HG02623 (cell line): Measurements from ENCODE around the gene OR6X1.

ENCODE experiments used
- ATAC-seq: cut with Tn5 transposase; IDR thresholded peaks from one replicate; pipeline ENCODE4 v1.9.1; 2021; ENCODE audit warnings: moderate library complexity; ENCODE audit not compliant: unreplicated experiment

Gene OR6X1

GRCh38 chr11:123754101-123754568, at the start of gene OR6X1:
TSS of gene OR6X1 (minus strand) at chr11:123754518. CDS start at chr11:123754518, 0 bp downstream.
- ATAC-seq = no peak

- no peak for ATAC-seq
Measured at GRCh38 chr11:123801765-123802164, 47.4 kb upstream of the OR6X1 start.

- ATAC-seq = no peak
Measured at GRCh38 chr11:123800036-123800435, 45.7 kb upstream of the OR6X1 start.

- ATAC-seq = no peak
Measured at GRCh38 chr11:123799438-123799837, 45.1 kb upstream of the OR6X1 start.

GRCh38 chr11:123798513-123799252, 44.4 kb upstream of the OR6X1 start:
- ATAC-seq = no peak

- no peak for ATAC-seq
Measured at GRCh38 chr11:123798079-123798478, 43.8 kb upstream of the OR6X1 start.

GRCh38 chr11:123797541-123797940, 43.2 kb upstream of the OR6X1 start:
- ATAC-seq = no peak

GRCh38 chr11:123797114-123797513, 42.8 kb upstream of the OR6X1 start:
- no peak for ATAC-seq

GRCh38 chr11:123796226-123796625, 41.9 kb upstream of the OR6X1 start:
- no peak for ATAC-seq

GRCh38 chr11:123783536-123783935, 29.2 kb upstream of the OR6X1 start:
- ATAC-seq = no peak

- ATAC-seq = no peak
Measured at GRCh38 chr11:123778511-123778910, 24.2 kb upstream of the OR6X1 start.

- ATAC-seq = no peak
Measured at GRCh38 chr11:123775715-123776549, 21.6 kb upstream of the OR6X1 start.

- ATAC-seq = peak; percentile 57
Measured at GRCh38 chr11:123775289-123775688, 21.0 kb upstream of the OR6X1 start.

- ATAC-seq = no peak
Measured at GRCh38 chr11:123773959-123774358, 19.6 kb upstream of the OR6X1 start.

- ATAC-seq = no peak
Measured at GRCh38 chr11:123773026-123773425, 18.7 kb upstream of the OR6X1 start.

- ATAC-seq = no peak
Measured at GRCh38 chr11:123771664-123772063, 17.3 kb upstream of the OR6X1 start.

- ATAC-seq = no peak
Measured at GRCh38 chr11:123770712-123771111, 16.4 kb upstream of the OR6X1 start.

GRCh38 chr11:123765601-123766000, 11.3 kb upstream of the OR6X1 start:
- ATAC-seq = no peak

- ATAC-seq = no peak
Measured at GRCh38 chr11:123762422-123762821, 8.1 kb upstream of the OR6X1 start.

GRCh38 chr11:123760894-123761293, 6.6 kb upstream of the OR6X1 start:
- peak; percentile 60 for ATAC-seq

- no peak for ATAC-seq
Measured at GRCh38 chr11:123757976-123758375, 3.7 kb upstream of the OR6X1 start.

- ATAC-seq = no peak
Measured at GRCh38 chr11:123755813-123756212, 1.5 kb upstream of the OR6X1 start.
